Bone marrow (tissue), 2 donors: ENCODE data around the gene SCN2B.

Experiments
- DNase-seq, 2 donors: peaks; one replicate each; lab custom pipeline; 2025; lab: John Stamatoyannopoulos, UW

Gene SCN2B

DNA sequence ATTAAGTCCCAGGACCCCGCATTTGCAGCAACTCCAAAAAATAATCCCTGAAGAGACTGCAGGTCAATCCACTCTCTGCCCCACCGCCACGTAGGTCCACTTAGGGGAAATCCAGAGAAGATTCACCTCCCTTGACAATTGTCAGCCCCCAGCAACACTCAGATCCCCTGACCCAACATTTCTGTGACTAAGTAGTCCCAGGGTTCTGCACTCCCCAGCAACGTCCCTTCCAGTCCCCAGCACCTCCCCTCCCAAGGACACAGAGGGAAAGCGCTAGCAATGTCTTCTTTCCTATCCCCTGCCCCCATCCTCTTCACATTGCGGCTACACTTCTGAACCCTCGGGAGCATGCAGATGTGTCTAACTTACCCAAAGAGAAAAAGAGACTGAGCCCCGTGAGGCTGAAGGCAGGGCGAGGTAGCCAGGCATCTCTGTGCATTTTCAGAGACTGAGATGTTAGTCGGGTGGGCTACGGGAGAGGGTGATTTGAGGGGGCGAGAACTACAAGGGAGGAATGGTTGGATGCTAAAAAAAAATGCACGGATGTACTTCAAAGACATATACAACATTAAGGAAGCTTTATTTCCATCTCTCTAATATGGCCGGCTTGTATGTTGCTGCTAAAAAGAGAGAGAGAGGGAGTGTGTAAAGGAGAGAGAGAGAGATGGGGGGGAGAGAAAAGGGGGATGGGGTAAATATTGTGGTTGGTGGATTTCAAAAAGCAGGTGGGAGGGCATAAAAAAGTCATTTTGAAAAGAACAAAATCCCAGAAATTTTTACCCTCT, at the start of gene SCN2B:
Gene SCN2B (minus strand): TSS at position 647 of the 785 bp plus-strand sequence. CDS start 208 bp downstream, at position 439.
- no peak for DNase-seq

DNA sequence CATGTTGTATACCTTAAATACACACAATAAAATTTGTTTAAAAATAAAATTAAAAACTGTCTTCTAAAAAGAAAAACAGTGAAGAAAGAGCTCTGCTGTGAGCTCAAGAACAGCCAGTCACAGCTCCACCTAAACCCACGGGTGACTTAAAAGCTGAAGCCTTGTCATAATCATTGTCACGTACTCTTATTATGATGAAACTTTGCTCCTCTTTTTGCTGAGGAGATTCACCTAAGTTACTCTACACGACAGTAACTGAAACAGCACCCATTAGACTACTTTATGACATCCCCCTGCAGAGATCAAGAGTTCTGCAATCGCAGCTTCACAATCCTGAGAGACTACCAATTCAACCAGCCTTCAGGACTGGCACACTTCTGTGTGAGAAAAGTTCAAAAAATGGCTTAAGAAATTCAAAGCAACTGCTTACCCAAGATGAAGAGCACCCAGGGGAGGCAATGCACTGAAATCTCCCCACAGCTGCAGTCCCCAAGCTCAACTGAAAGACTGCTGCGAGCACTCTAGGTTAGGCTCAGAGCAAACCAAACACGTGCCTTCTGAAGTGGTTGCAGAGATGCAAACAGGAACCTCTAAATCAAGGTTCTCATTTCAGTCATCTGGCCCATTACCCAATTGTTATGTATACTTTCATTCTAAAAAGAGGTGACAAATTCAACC, 48.2 kb upstream of the SCN2B start, which contains the start of gene JAML:
Gene JAML (minus strand): TSS at position 501 of the 678 bp plus-strand sequence. CDS start 10,145 bp downstream, outside the sequence.
- no peak for DNase-seq

GRCh38 chr11:118223992-118224391, 47.6 kb upstream of the SCN2B start:
- no peak for DNase-seq

- no peak for DNase-seq
Measured at GRCh38 chr11:118223570-118223969, 47.1 kb upstream of the SCN2B start.

DNA sequence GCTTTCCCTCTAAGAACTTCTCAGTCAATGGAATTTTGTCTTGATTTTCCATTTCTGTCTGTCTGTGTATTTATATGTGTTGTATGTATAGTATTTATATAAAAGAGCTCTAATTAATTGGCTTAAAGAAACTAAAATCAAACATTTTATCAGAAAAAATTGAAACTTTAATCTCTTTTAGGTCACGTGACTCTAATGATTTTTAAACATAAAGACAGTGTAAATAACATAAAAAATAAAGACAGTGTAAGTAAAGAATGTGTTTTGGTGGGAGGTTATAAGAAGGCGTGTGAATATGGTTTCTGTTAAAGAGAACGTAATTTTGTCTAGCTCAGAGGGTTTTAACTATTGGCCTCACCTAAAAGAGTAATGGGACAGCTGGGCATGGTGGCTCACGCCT, 46.0 kb upstream of the SCN2B start:
- DNase-seq: no peak

DNA sequence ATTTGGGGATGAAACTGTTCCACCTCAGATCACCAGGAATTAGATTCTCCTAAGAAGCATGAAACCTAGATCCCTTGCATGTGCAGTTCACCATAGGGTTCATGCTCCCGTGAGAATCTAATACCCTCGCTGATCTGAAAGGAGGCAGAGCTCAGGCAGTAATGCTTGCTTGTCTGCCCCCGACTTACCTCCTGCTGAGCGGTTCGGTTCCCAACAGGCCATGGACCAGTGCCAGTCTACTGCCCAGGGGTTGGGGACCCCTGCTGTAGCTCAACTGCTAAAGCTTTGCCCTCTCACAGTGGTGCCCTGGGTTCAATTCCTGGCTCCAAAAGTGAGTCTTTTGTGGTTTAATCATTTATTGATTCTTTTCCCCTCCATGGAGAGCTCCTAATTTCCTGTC, 45.0 kb upstream of the SCN2B start:
- DNase-seq: no peak

- no peak for DNase-seq
Measured at GRCh38 chr11:118219732-118220131, 43.3 kb upstream of the SCN2B start.

DNA sequence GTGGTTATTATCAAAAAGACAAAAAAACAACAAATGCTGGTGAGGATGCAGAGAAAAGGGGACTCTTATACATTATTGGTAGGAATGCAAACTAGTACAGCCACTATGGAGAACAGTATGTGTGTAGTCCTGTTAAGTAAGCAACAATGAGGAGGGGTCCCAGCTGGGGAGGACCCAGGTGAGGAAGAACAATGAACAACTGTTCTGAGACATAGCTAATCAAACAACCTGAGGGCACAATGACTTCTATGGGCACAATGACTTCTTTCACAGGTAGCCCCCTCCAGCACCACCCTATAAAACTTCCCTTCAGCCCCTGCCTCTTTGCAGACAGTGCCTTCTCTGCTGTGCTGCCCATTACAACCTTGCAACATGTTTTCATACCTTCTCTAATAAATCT, 42.8 kb upstream of the SCN2B start:
- DNase-seq: no peak

DNA sequence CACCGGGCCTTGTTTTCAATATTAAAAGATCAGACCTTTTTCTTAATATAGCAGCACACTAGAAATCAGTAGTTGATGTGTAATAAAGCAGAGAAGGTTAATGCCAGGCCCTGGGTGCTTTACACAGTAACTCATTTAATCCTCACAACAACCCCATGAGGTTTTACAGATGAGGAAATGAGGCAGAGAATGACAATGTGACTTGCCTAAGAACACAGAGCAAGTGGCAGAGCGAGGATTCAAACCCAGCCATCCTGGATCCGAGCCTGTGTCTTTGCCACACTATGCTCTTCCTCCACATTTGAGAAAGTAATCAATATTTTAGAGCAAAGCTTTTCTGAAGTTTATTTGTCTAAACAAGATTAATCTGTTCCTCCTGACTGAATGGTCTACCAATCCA, 41.1 kb upstream of the SCN2B start:
- no peak for DNase-seq

GRCh38 chr11:118216621-118217481, 40.4 kb upstream of the SCN2B start:
- no peak for DNase-seq

GRCh38 chr11:118215765-118216164, 39.3 kb upstream of the SCN2B start:
- no peak for DNase-seq

GRCh38 chr11:118215262-118215661, 38.8 kb upstream of the SCN2B start:
- no peak for DNase-seq

DNA sequence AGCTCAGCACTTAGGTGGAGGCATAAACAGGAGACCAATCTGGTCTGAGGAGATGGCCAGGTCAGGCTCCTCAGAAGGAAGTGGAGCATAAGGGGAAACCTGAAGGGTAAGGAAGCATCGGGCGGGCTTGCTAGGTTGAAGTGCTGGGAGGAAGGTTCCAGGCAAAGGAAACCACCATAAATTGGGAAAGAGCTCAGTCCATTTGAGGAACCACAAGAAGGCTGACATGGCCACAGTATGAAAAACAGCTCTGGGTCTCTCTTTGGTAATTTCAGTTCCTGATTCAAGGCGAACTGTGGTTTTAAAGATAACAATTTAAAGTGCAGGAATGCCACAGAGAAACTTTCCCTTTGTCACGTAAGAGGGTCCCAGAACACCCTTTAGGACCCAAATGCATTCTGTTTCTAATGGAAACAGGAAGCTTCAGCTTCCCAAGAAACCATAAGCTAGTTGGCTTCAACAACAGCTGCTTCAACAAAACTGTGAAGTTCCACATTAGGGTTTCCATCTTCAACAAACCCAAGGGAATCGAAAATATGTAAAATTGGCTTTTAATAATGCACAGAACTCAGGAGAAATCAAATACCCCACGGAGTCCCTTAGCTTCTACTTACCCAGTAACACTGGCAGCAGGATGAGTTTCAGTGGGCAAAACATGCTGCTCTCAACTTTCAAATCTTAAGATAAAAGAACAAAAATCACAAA, 37.9 kb upstream of the SCN2B start:
- DNase-seq: no peak

DNA sequence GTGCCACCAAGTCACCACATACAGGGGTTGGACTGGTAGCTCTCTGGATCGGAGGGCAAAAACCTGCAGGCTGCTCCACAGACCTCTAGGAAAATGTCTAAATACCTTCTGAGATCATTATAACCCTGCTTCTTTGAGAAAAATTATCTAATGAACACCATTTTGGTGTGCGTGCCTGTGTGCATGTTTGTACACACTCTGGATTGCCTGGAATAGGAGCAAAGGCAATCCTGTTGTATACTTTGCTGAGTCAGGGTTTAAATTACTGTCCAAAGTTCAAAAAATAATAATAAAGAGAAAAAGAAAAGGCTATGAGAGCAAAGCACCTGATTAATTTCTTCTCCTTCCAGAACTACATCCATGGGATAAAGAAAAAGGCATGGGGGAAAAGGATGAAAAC, 37.3 kb upstream of the SCN2B start:
- DNase-seq: no peak

DNA sequence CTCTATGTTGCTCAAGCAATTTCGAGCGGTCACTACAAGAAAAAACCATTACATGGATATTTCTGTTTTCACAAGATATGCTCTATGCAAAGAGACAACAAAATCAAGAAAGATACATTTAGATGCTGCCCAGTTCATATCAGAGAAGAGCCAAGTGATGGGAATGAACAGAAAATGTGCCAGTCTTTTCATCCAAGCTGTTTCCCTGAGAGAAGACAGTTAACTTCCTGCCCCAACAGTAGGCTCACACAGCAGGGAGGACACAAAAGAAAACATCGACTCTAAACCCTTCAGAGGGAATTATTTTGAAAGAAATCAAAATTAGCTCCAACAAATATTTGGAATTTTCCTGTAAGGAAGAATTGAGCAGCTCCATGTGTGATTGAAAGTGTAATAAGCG, 36.8 kb upstream of the SCN2B start:
- no peak for DNase-seq

DNA sequence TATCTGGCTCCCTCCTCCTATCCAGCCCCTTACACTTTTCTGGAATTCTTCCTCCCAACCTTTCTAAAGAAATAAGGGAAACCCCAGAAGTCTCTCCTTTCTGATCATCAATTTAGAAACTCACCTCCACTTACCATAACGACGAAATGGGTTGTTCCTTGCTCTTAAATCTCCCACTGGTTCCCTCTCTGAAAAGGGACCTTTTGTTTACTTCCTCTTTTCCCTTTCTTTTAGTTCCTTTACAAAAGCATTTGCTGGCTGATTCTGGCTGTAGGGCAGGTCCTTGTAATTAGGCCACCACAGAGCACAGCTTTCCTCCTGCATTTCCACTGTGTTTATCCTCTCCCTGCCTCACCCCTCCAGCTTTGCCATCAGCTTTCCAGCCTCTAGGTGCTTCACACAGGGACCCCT, 36.3 kb upstream of the SCN2B start:
- no peak for DNase-seq

- no peak for DNase-seq
Measured at GRCh38 chr11:118212131-118212725, 35.8 kb upstream of the SCN2B start.

DNA sequence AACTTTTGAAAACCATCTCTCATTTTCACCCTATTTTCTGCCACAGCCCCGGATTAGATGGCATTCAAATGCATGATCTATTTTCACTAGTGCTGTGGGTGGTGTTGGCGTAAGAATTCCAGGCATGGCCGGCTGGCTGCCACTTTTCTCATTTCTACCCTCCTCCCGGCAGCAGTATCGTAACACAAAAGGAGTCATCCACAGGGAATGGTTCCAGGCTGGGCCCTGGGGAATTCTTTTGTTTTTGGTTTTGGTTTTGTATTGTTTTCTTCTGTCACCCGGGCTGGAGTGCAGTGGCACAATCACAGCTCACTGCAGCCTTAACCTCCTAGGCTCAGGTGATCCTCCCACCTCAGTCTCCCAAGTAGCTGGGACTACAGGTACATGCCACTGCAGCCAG, 34.6 kb upstream of the SCN2B start:
- DNase-seq: no peak

DNA sequence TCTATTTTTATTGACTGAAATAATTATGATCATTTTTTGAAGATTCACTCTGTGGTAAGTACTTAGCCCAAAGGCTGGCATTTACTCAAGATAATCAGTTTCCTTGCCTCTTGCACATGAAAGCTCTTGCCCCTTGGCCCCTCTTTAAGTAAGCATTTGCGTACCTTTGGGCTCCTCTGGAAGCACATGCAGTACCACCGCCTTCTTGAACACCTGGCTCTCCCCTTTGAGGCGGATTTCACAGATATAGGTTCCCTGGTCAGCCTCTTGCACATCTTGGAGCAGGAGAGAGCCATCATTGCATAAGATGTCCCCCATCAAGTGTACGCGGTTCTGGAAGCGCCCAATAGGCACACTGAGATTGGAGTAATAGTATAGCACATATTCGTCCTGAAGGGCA, 33.9 kb upstream of the SCN2B start:
- no peak for DNase-seq

DNA sequence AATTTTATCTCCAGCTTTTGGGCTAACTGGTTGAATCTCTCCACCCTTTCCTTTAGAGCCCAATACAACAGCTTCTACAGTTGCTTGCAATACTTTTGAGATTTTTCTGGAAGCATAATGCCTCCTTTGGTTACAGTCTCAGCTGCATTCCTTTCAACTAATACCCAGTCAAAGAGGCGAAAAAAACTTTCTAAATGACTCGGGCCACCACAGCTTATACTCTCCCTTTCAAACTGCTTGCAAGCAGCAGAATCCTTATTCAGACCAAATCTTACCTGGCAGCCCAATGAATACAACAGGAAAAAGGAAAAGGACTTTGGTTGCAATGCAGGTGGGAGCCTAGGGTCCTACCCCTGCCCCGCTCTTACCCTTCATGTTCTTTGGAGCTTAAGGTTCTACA, 32.6 kb upstream of the SCN2B start:
- no peak for DNase-seq

DNA sequence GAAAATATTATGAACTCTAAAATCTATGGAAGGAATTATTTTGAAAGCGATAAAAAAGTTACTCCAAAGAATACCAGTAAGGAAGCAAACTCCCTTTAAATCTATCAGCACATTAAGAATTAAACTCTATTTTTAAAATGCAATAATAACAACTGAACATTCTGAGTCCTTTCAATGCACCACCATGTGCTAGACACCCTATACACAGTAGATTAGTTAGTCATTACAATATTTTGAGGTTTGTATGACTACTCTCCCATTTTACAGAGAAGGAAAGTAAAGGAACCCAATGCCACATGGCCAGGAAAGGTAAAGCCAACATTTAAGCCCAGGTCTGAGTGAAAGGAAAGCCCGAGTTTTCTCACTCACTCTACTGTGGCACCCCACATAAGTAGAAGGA, 30.6 kb upstream of the SCN2B start:
- no peak for DNase-seq
